SK-N-SH treated with all-trans-retinoic acid at 6 μM for 48 hours (cell line): ENCODE data around the gene DDX39B.
"Not testable (repeated sequence)": the region's sequence is repeated elsewhere in the genome, so short reads cannot be mapped to it uniquely, and the experiment has no call there.

Experiments
- ATAC-seq: fragments of 200-7000 bp; cut with Tn5 transposase; 3 replicates; pipeline ENCODE4 v1.9.1; 2020; ENCODE audit warnings: mild to moderate bottlenecking, moderate library complexity
- ARNTL ChIP-seq: fragments of 450-650 bp; formaldehyde crosslinking; IDR thresholded peaks from 2 replicates; pipeline ENCODE4 v1.5.0; 2020; ENCODE audit warnings: low read depth, mild to moderate bottlenecking, moderate library complexity, borderline replicate concordance
- BACH2 ChIP-seq: fragments of 250-450 bp; sonication (Bioruptor Pico); IDR thresholded peaks from 2 replicates; pipeline ENCODE4 v1.9.0; 2021; ENCODE audit warnings: mild to moderate bottlenecking, borderline replicate concordance
- CSDC2 ChIP-seq: fragments of 250-450 bp; sonication (Bioruptor Pico); IDR thresholded peaks from 2 replicates; pipeline ENCODE4 v1.5.0; 2020; ENCODE audit warnings: mild to moderate bottlenecking, moderate library complexity
- ESRRG ChIP-seq: fragments of 250-450 bp; sonication (Bioruptor Pico); IDR thresholded peaks from 2 replicates; pipeline ENCODE4 v1.6.1; 2021; ENCODE audit warnings: mild to moderate bottlenecking
- OSR1 ChIP-seq: fragments of 250-450 bp; sonication (Bioruptor Pico); IDR thresholded peaks from 2 replicates; pipeline ENCODE4 v1.8.0; 2022; ENCODE audit warnings: moderate library complexity, mild to moderate bottlenecking, inconsistent platforms
- PPARA ChIP-seq: fragments of 250-450 bp; sonication (Bioruptor Pico); IDR thresholded peaks from 2 replicates; pipeline ENCODE4 v1.5.0; 2020; ENCODE audit warnings: mild to moderate bottlenecking, borderline replicate concordance
- RARB ChIP-seq: fragments of 250-450 bp; sonication (Bioruptor Pico); IDR thresholded peaks from 2 replicates; pipeline ENCODE4 v1.8.0; 2021; ENCODE audit warnings: mild to moderate bottlenecking, moderate library complexity
- SNAI2 ChIP-seq: fragments of 250-450 bp; sonication (Bioruptor Pico); IDR thresholded peaks from 2 replicates; pipeline ENCODE4 v1.5.0; 2020; ENCODE audit warnings: mild to moderate bottlenecking, moderate library complexity
- TCF4 ChIP-seq: fragments of 250-450 bp; sonication (Bioruptor Pico); IDR thresholded peaks from 2 replicates; pipeline ENCODE4 v1.8.0; 2021; ENCODE audit warnings: mild to moderate bottlenecking, moderate library complexity, borderline replicate concordance
- TOX ChIP-seq: fragments of 250-450 bp; sonication (Bioruptor Pico); IDR thresholded peaks from 2 replicates; pipeline ENCODE4 v1.8.0; 2021; ENCODE audit warnings: mild to moderate bottlenecking, moderate library complexity, borderline replicate concordance
- ZC3H10 ChIP-seq: fragments of 250-450 bp; sonication (Bioruptor Pico); IDR thresholded peaks from 2 replicates; pipeline ENCODE4 v1.5.1; 2021; ENCODE audit warnings: mild to moderate bottlenecking, moderate library complexity
- ZFP3 ChIP-seq: fragments of 250-450 bp; sonication (Bioruptor Pico); IDR thresholded peaks from 2 replicates; pipeline ENCODE4 v1.5.0; 2020; ENCODE audit warnings: mild to moderate bottlenecking, moderate library complexity
- ZFP30 ChIP-seq: fragments of 450-650 bp; formaldehyde crosslinking; IDR thresholded peaks from 2 replicates; pipeline ENCODE4 v1.5.0; 2022; ENCODE audit warnings: mild to moderate bottlenecking, moderate library complexity
- ZNF565 ChIP-seq: fragments of 450-650 bp; formaldehyde crosslinking; conservative IDR thresholded peaks from 2 replicates; pipeline ENCODE4 v1.5.0; 2020; ENCODE audit warnings: low read depth, mild to moderate bottlenecking, moderate library complexity
- ZNF70 ChIP-seq: fragments of 450-650 bp; formaldehyde crosslinking; IDR thresholded peaks from 2 replicates; pipeline ENCODE4 v1.5.0; 2020; ENCODE audit warnings: mild to moderate bottlenecking, moderate library complexity
- ZNF8 ChIP-seq: fragments of 450-650 bp; formaldehyde crosslinking; IDR thresholded peaks from 2 replicates; pipeline ENCODE4 v1.5.0; 2020; ENCODE audit warnings: mild to moderate bottlenecking, moderate library complexity
- TF ChIP-seq, protein P1 (sequence below): fragments of 250-450 bp; sonication (Bioruptor Pico); IDR thresholded peaks from 2 replicates; pipeline ENCODE4 v1.8.0; 2020; ENCODE audit warnings: mild to moderate bottlenecking, moderate library complexity, borderline replicate concordance
- TF ChIP-seq, protein P2 (sequence below): fragments of 250-450 bp; sonication (Bioruptor Pico); IDR thresholded peaks from 2 replicates; pipeline ENCODE4 v1.8.0; 2021; ENCODE audit warnings: low read depth, mild to moderate bottlenecking, moderate library complexity, borderline replicate concordance
- TF ChIP-seq, protein P3 (sequence below): fragments of 250-450 bp; sonication (Bioruptor Pico); IDR thresholded peaks from 2 replicates; pipeline ENCODE4 v1.5.1; 2021; ENCODE audit warnings: mild to moderate bottlenecking, moderate library complexity
- TF ChIP-seq, protein P4 (sequence below): fragments of 250-450 bp; sonication (Bioruptor Pico); IDR thresholded peaks from 2 replicates; pipeline ENCODE4 v1.5.0; 2020; ENCODE audit warnings: mild to moderate bottlenecking, moderate library complexity

DDX39B gene

DNA sequence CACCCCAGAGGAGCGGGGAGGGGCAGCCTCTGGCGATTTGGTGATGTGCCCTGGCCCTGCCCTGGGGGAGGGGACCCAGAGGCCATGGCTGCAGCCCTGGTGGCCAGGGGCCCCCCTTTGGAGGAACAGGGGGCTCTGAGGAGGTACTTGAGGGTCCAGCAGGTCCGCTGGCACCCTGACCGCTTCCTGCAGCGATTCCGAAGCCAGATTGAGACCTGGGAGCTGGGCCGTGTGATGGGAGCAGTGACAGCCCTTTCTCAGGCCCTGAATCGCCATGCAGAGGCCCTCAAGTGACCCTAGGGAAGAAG, 16.5 kb upstream of the DDX39B start:
- no peak for ATAC-seq
- TF ChIP-seq RARB (CRISPR knock-in tag) = no peak
- TF ChIP-seq ZNF8 (CRISPR knock-in tag) = no peak
- no peak for TF ChIP-seq ZFP30 (CRISPR knock-in tag)
- TF ChIP-seq SNAI2 (CRISPR knock-in tag) = no peak

DNA sequence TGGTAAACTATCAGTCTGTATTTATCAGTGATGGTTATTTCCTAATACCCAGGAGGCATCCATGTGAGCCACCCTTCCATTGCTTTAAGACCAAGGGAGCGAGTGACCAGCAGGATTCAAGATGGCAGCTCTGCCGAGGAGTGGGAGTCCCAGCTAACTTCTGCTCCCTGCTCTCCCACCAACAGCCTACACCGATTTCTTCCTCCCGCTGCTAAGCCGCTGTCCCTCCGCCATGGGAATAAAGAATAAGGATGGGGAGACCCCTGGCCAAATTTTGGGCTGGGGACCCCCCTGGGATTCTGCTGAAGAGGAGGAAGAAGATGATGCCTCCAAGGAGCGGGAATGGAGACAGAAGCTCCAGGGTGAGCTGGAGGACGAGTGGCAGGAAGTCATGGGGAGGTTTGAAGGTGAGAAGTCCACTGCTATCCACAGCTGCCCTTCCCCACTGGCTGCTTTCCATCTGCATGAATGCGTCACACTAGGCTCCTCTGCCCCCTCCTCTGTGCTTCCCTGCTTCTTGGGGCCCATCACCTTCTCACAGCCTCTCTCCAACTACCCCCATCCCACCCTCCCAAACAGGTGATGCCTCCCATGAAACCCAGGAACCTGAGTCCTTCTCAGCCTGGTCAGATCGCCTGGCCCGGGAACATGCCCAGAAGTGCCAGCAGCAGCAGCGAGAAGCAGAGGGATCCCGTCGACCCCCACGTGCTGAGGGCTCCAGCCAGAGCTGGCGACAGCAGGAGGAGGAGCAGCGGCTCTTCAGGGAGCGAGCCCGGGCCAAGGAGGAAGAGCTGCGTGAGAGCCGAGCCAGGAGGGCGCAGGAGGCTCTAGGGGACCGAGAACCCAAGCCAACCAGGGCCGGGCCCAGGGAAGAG, 15.9 kb upstream of the DDX39B start:
- TF ChIP-seq SNAI2 (CRISPR knock-in tag) = no peak
- TF ChIP-seq ESRRG (CRISPR knock-in tag) = no peak
- TF ChIP-seq, protein P1, sequence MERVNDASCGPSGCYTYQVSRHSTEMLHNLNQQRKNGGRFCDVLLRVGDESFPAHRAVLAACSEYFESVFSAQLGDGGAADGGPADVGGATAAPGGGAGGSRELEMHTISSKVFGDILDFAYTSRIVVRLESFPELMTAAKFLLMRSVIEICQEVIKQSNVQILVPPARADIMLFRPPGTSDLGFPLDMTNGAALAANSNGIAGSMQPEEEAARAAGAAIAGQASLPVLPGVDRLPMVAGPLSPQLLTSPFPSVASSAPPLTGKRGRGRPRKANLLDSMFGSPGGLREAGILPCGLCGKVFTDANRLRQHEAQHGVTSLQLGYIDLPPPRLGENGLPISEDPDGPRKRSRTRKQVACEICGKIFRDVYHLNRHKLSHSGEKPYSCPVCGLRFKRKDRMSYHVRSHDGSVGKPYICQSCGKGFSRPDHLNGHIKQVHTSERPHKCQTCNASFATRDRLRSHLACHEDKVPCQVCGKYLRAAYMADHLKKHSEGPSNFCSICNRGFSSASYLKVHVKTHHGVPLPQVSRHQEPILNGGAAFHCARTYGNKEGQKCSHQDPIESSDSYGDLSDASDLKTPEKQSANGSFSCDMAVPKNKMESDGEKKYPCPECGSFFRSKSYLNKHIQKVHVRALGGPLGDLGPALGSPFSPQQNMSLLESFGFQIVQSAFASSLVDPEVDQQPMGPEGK (CRISPR knock-in tag) = no peak
- no peak for TF ChIP-seq ZFP30 (CRISPR knock-in tag)
- ATAC-seq = no peak

DNA sequence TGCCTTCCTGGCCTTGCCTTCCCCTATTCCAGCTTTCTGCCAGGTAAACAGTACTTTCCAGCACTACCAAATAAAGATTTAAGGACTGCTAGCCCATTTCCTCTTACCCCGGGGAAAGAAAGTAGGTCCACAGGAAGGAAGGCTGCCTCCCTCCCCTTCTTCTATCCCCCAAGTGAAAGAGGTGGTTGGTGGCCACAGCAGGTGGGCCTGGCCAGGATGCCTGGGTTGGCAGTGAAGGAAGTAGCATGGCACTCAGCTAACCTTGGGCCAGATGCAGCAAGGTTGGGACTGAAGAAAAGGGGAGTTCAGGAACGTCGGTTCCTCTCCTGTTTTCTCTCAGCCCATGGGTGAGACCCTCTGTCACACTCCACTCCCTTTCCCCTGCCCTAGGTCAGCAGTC, 14.5 kb upstream of the DDX39B start:
- ATAC-seq = no peak
- TF ChIP-seq OSR1 = no peak
- TF ChIP-seq ZNF565 = no peak
- TF ChIP-seq PPARA (CRISPR knock-in tag) = no peak
- TF ChIP-seq, protein P2, sequence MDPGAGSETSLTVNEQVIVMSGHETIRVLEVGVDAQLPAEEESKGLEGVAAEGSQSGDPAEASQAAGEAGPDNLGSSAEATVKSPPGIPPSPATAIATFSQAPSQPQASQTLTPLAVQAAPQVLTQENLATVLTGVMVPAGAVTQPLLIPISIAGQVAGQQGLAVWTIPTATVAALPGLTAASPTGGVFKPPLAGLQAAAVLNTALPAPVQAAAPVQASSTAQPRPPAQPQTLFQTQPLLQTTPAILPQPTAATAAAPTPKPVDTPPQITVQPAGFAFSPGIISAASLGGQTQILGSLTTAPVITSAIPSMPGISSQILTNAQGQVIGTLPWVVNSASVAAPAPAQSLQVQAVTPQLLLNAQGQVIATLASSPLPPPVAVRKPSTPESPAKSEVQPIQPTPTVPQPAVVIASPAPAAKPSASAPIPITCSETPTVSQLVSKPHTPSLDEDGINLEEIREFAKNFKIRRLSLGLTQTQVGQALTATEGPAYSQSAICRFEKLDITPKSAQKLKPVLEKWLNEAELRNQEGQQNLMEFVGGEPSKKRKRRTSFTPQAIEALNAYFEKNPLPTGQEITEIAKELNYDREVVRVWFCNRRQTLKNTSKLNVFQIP = no peak
- no peak for TF ChIP-seq ZNF8 (CRISPR knock-in tag)
- TF ChIP-seq ZNF70 (CRISPR knock-in tag) = no peak
- no peak for TF ChIP-seq ARNTL
- TF ChIP-seq, all 23 proteins: peak for 0

DNA sequence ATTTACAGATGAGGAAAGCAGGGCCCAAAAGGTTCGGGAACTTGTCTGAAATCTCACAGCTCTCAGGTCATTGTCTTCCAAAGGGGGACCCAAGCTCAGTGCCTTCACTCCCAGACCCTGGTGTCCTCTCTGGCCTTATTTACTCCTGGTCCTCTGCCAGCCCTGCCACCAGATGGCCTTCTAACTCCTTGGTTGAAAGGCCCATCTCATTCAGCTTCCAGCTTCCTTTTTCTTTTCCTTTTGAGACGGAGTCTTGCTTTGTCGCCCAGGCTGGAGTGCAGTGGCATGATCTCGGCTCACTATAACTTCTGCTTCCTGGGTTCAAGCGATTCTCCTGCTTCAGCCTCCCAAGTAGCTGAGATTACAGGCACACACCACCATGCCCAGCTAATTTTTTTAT, 9.6 kb upstream of the DDX39B start:
- ATAC-seq = not testable (repeated sequence)

DNA sequence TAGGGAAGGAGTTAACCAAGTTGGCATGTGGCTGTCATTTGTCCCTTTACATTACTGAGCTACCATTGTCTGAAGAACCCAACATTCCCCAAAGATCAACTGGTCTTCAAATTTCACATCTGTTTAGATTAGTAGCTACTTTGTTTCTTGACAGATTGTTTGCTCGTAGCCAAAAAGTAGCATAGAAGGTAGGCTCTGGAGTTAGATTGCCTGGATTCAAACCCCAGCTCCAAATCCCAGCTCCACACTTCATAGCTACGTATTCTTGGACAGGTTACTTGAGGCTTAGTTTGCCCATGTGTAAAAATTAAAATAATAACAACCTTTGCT, 6.7 kb upstream of the DDX39B start:
- TF ChIP-seq, protein P2 = no peak
- no peak for TF ChIP-seq OSR1
- no peak for TF ChIP-seq RARB (CRISPR knock-in tag)
- TF ChIP-seq CSDC2 (CRISPR knock-in tag) = no peak
- no peak for TF ChIP-seq ZFP3 (CRISPR knock-in tag)
- no peak for TF ChIP-seq ARNTL
- TF ChIP-seq ZC3H10 (CRISPR knock-in tag) = no peak
- TF ChIP-seq TCF4 (CRISPR knock-in tag) = no peak
- TF ChIP-seq, protein P1 (CRISPR knock-in tag) = no peak
- no peak for TF ChIP-seq ZNF70 (CRISPR knock-in tag)
- TF ChIP-seq ZFP30 (CRISPR knock-in tag) = no peak
- no peak for TF ChIP-seq ZNF565
- TF ChIP-seq, protein P3, sequence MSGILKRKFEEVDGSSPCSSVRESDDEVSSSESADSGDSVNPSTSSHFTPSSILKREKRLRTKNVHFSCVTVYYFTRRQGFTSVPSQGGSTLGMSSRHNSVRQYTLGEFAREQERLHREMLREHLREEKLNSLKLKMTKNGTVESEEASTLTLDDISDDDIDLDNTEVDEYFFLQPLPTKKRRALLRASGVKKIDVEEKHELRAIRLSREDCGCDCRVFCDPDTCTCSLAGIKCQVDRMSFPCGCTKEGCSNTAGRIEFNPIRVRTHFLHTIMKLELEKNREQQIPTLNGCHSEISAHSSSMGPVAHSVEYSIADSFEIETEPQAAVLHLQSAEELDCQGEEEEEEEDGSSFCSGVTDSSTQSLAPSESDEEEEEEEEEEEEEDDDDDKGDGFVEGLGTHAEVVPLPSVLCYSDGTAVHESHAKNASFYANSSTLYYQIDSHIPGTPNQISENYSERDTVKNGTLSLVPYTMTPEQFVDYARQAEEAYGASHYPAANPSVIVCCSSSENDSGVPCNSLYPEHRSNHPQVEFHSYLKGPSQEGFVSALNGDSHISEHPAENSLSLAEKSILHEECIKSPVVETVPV (CRISPR knock-in tag) = no peak
- TF ChIP-seq BACH2 = no peak
- TF ChIP-seq, protein P4, sequence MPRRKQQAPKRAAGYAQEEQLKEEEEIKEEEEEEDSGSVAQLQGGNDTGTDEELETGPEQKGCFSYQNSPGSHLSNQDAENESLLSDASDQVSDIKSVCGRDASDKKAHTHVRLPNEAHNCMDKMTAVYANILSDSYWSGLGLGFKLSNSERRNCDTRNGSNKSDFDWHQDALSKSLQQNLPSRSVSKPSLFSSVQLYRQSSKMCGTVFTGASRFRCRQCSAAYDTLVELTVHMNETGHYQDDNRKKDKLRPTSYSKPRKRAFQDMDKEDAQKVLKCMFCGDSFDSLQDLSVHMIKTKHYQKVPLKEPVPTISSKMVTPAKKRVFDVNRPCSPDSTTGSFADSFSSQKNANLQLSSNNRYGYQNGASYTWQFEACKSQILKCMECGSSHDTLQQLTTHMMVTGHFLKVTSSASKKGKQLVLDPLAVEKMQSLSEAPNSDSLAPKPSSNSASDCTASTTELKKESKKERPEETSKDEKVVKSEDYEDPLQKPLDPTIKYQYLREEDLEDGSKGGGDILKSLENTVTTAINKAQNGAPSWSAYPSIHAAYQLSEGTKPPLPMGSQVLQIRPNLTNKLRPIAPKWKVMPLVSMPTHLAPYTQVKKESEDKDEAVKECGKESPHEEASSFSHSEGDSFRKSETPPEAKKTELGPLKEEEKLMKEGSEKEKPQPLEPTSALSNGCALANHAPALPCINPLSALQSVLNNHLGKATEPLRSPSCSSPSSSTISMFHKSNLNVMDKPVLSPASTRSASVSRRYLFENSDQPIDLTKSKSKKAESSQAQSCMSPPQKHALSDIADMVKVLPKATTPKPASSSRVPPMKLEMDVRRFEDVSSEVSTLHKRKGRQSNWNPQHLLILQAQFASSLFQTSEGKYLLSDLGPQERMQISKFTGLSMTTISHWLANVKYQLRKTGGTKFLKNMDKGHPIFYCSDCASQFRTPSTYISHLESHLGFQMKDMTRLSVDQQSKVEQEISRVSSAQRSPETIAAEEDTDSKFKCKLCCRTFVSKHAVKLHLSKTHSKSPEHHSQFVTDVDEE = no peak
- TF ChIP-seq TOX (CRISPR knock-in tag) = no peak
- TF ChIP-seq ZNF8 (CRISPR knock-in tag) = no peak

More for the DNA sequence above, 6.7 kb upstream of the DDX39B start:
- no peak for ATAC-seq
